CD14-positive monocyte (primary cell): ENCODE results near the gene PLIN1. TPM values are rescaled to one million over a fixed set of nuclear protein-coding genes. Genes with fewer than 3 reads are reported as not detected.

Experiments
- DNase-seq, 3 donors: peaks; one replicate each; pipeline ENCODE4 v3.0.0-alpha.2; 2011 to 2022
- H2AFZ ChIP-seq: 2 replicates; pipeline ENCODE4 v1.6.0; 2012; ENCODE audit warnings: mild to moderate bottlenecking, low read depth, low read length, inconsistent platforms; ENCODE audit not compliant: insufficient read depth, poor library complexity, severe bottlenecking
- H3K27ac ChIP-seq, 2 donors: 1 replicate in 1 of 2; 2 replicates in 1 of 2; pipeline ENCODE4 v1.5.1; 2012 to 2013; ENCODE audit warnings: low read length in 2 of 2, control low read depth in 1 of 2, inconsistent platforms in 1 of 2, low read depth in 1 of 2, mild to moderate bottlenecking in 1 of 2
- H3K27me3 ChIP-seq, 2 donors: one replicate each; pipeline versions ENCODE4 v1.6.0 to v1.6.1; 2011 to 2013; ENCODE audit warnings: low read length in 2 of 2; ENCODE audit not compliant: control insufficient read depth in 2 of 2, insufficient read depth in 2 of 2
- H3K36me3 ChIP-seq, 2 donors: replicated peaks in 1 of 2; 1 replicate in 1 of 2; 2 replicates in 1 of 2; pipeline versions ENCODE4 v1.5.1 to v1.6.1; 2012 to 2013; ENCODE audit warnings: low read length in 2 of 2, control low read depth in 1 of 2, inconsistent platforms in 1 of 2, mild to moderate bottlenecking in 1 of 2; ENCODE audit not compliant: insufficient read depth in 2 of 2, control insufficient read depth in 1 of 2
- H3K4me1 ChIP-seq, 2 donors: 1 replicate in 1 of 2; 2 replicates in 1 of 2; pipeline versions ENCODE4 v1.5.1 to v1.6.1; 2012 to 2013; ENCODE audit warnings: low read length in 2 of 2, control low read depth in 1 of 2, inconsistent platforms in 1 of 2, mild to moderate bottlenecking in 1 of 2, moderate library complexity in 1 of 2; ENCODE audit not compliant: insufficient read depth in 2 of 2, control insufficient read depth in 1 of 2
- H3K4me2 ChIP-seq: replicated peaks from 2 replicates; pipeline ENCODE3; 2012; ENCODE audit warnings: low read length, moderate library complexity, mild to moderate bottlenecking; ENCODE audit not compliant: poor library complexity, severe bottlenecking; ENCODE audit errors: extremely low read depth
- H3K4me3 ChIP-seq, 3 experiments: fragments of 200-600 bp in 1 of 3; sonication (generic) in 1 of 3; replicated peaks in 1 of 3; 1 replicate in 2 of 3; 2 replicates in 1 of 3; pipeline ENCODE4 v1.5.1; 2011 to 2013; ENCODE audit warnings: low read length in 3 of 3, mild to moderate bottlenecking in 3 of 3, control low read depth in 2 of 3, low read depth in 2 of 3, inconsistent platforms in 1 of 3, moderate library complexity in 1 of 3
- H3K79me2 ChIP-seq: 2 replicates; pipeline ENCODE4 v1.6.0; 2012; ENCODE audit warnings: mild to moderate bottlenecking, control low read depth, inconsistent platforms, low read length, moderate library complexity; ENCODE audit not compliant: insufficient read depth
- H3K9ac ChIP-seq: 2 replicates; pipeline ENCODE4 v1.6.0; 2017; ENCODE audit warnings: low read length, mild to moderate bottlenecking; ENCODE audit not compliant: insufficient read depth, poor library complexity, severe bottlenecking
- H3K9me3 ChIP-seq, 2 donors: replicated peaks in 1 of 2; 1 replicate in 1 of 2; 2 replicates in 1 of 2; pipeline versions ENCODE4 v1.5.1 to v1.6.1; 2012 to 2013; ENCODE audit warnings: low read length in 2 of 2, control low read depth in 1 of 2; ENCODE audit not compliant: control insufficient read depth in 1 of 2, insufficient read depth in 1 of 2
- H4K20me1 ChIP-seq: 2 replicates; pipeline ENCODE4 v1.6.0; 2012; ENCODE audit warnings: mild to moderate bottlenecking, low read length, control low read depth, moderate library complexity; ENCODE audit not compliant: insufficient read depth
- H3K27ac Mint-ChIP-seq, 7 donors: one replicate each; pipeline ENCODE4 v1.8.0; 2020; ENCODE audit warnings: mild to moderate bottlenecking in 7 of 7, mixed read lengths in 7 of 7, moderate library complexity in 6 of 7, inconsistent platforms in 2 of 7
- H3K27me3 Mint-ChIP-seq, 3 donors: one replicate each; pipeline ENCODE4 v1.8.0; 2021 to 2022; ENCODE audit warnings: low read depth in 3 of 3, mild to moderate bottlenecking in 3 of 3, mixed read lengths in 3 of 3, moderate library complexity in 3 of 3, inconsistent platforms in 1 of 3
- H3K36me3 Mint-ChIP-seq, 2 donors: one replicate each; pipeline ENCODE4 v1.8.0; 2020; ENCODE audit warnings: mixed read lengths in 2 of 2, inconsistent platforms in 1 of 2, mild to moderate bottlenecking in 1 of 2
- H3K4me1 Mint-ChIP-seq: one replicate; pipeline ENCODE4 v1.8.0; 2020; ENCODE audit warnings: mild to moderate bottlenecking, mixed read lengths
- H3K4me3 Mint-ChIP-seq, 2 donors: one replicate each; pipeline ENCODE4 v1.8.0; 2020; ENCODE audit warnings: mild to moderate bottlenecking in 2 of 2, mixed read lengths in 2 of 2, moderate library complexity in 1 of 2
- H3K9me3 Mint-ChIP-seq, 7 donors: one replicate each; pipeline ENCODE4 v1.8.0; 2020 to 2022; ENCODE audit warnings: mixed read lengths in 7 of 7, mild to moderate bottlenecking in 6 of 7, moderate library complexity in 6 of 7, inconsistent platforms in 2 of 7
- CTCF ChIP-seq: fragments of 200-600 bp; IDR thresholded peaks from one replicate; pipeline ENCODE4 v1.8.0; 2022; ENCODE audit warnings: antibody characterized with exemption, mild to moderate bottlenecking
- WGBS: methylation state at CpG from one replicate; pipeline ENCODE4 v1.1.5; 2013; ENCODE audit warnings: missing lambda C conversion rate; ENCODE audit not compliant: insufficient coverage; 5-methylcytosine and 5-hydroxymethylcytosine counted together
- intact Hi-C, 2 donors: fragments of 100-400 bp; cut with micrococcal nuclease; formaldehyde crosslinking; loops; one replicate each; pipeline versions ENCODE4 v1.15.0 to v1.15.1; 2023
- polyA plus RNA-seq, 3 donors: library from polyadenylated mRNA; depleted of rRNA in 1 of 3; unstranded in 2 of 3; stranded (reverse) in 1 of 3; fragments of 300-500 nt in 2 of 3; fragments of >200 nt in 1 of 3; fragmentation: Illumina TruSeq in 2 of 3; gene quantifications; 1 replicate in 2 of 3; 2 replicates in 1 of 3; pipeline ENCODE4 v1.2.3, GENCODE V29; 2012 to 2021

PLIN1 gene
- polyA plus RNA-seq, 3 donors = 0.12 TPM; not detected in 2

- Histone ChIP-seq H3K4me2 (no peak overlapping the region), H3K9me3 (no peaks in the 10 kb centered on the region), H3K79me2 (no peaks in the 10 kb centered on the region), H3K36me3 (no peaks in the 10 kb centered on the region), H4K20me1 (no peaks in the 10 kb centered on the region), H2AFZ (no peak overlapping the region), H3K27ac (no peak overlapping the region), H3K27me3 (peaks cover 0 to 1% of the 10 kb centered on the region in 2 donors), H3K4me3 (no peak overlapping the region), H3K9ac (no peak overlapping the region), H3K4me1 (no peaks in the 10 kb centered on the region)
- no peak for TF ChIP-seq CTCF
- intact Hi-C loops = no loop called here
- Mint-ChIP-seq H3K4me1 (no peaks in the 10 kb centered on the region), H3K4me3 (no peak overlapping the region), H3K27ac (no peak overlapping the region), H3K27me3 (peaks cover 3 to 11% (median 4%) of the 10 kb centered on the region in 3 donors), H3K36me3 (no peaks in the 10 kb centered on the region), H3K9me3 (peaks cover 0 to 6% (median 0%) of the 10 kb centered on the region in 7 donors)
- 93% methylated on average over 10 of the region's 12 CpGs for WGBS
- DNase-seq = no peak
These were observed 8.1 kb downstream of the PLIN1 start for GRCh38 chr15:89670971-89671560.

GRCh38 chr15:89669941-89670340, 9.2 kb downstream of the PLIN1 start:
- no peak for DNase-seq
- H3K9ac ChIP-seq = no peak overlapping the region
- peaks cover 2% of the 10 kb centered on the region for H3K4me1 Mint-ChIP-seq
- peaks cover 2 to 10% of the 10 kb centered on the region in 2 donors for H3K27me3 ChIP-seq
- H4K20me1 ChIP-seq = no peaks in the 10 kb centered on the region
- peaks cover 0 to under 1% of the 10 kb centered on the region in 2 donors for H3K36me3 Mint-ChIP-seq
- no peak overlapping the region for H3K4me3 Mint-ChIP-seq
- no peaks in the 10 kb centered on the region for H3K79me2 ChIP-seq
- H3K36me3 ChIP-seq = no peaks in the 10 kb centered on the region
- TF ChIP-seq CTCF = no peak
- WGBS = 96% methylated on average over 15 of the region's 15 CpGs
- no peak overlapping the region for H2AFZ ChIP-seq
- no peaks in the 10 kb centered on the region for H3K9me3 ChIP-seq
- H3K27me3 Mint-ChIP-seq = peaks cover 7 to 13% (median 13%) of the 10 kb centered on the region in 3 donors
- no peak overlapping the region for H3K4me3 ChIP-seq
- H3K9me3 Mint-ChIP-seq = peaks cover 0 to 6% (median 0%) of the 10 kb centered on the region in 7 donors
- intact Hi-C loops = no loop called here
- no peak overlapping the region for H3K27ac Mint-ChIP-seq
- peaks cover 6% of the 10 kb centered on the region in 2 donors for H3K4me1 ChIP-seq
- H3K4me2 ChIP-seq = no peak overlapping the region
- H3K27ac ChIP-seq = no peak overlapping the region
